ENCODE measurements around the gene SERPINB3. TPM values are rescaled to one million over a fixed set of nuclear protein-coding genes. Genes with fewer than 3 reads are reported as not detected.
A peak's percentile ranks its signal among the peaks of the same experiment; 100 is the strongest.
"Not testable (repeated sequence)": the region's sequence is repeated elsewhere in the genome, so short reads cannot be mapped to it uniquely, and the experiment has no call there.

SERPINB3 gene
- polyA plus RNA-seq, 1 donor (not counting 4 experiments of a cell fraction or from before 2014, with no cell fraction given): 12.7 TPM

GRCh38 chr18:63664571-63664970 is 2.9 kb upstream of the SERPINB3 start:
- Histone ChIP-seq H3K4me3 (ENCODE audit: control insufficient read depth in 2 of 3, extremely low read depth in 1 of 3, insufficient read depth in 2 of 3, low read depth in 1 of 3, low read length in 3 of 3) (no peak overlapping the region), H3K27ac (ENCODE audit: control insufficient read depth, insufficient read depth, low read length) (no peak overlapping the region), H3K9ac (ENCODE audit: control insufficient read depth, extremely low read depth, insufficient read depth, low read length) (no peak overlapping the region), H3K79me2 (ENCODE audit: control insufficient read depth, insufficient read depth, low read length) (no peaks in the 10 kb centered on the region), H2AFZ (ENCODE audit: control insufficient read depth, low read length) (peak overlapping the region; percentile 23), H3K9me3 (ENCODE audit: control insufficient read depth, low read depth, low read length) (no peaks in the 10 kb centered on the region), H3K27me3 (ENCODE audit: control insufficient read depth, extremely low read depth, insufficient read depth, low read length) (no peaks in the 10 kb centered on the region), H3K4me2 (ENCODE audit: control insufficient read depth, extremely low read depth, insufficient read depth, low read depth, low read length) (peak overlapping the region; percentile 62), H3K9me1 (ENCODE audit: control insufficient read depth, extremely low read depth, insufficient read depth, low read length) (no peaks in the 10 kb centered on the region), H4K20me1 (ENCODE audit: control insufficient read depth, extremely low read depth, insufficient read depth, low read length) (no peaks in the 10 kb centered on the region), H3K36me3 (ENCODE audit: control insufficient read depth in 2 of 2, extremely low read depth in 1 of 2, insufficient read depth in 2 of 2, low read length in 2 of 2) (no peaks in the 10 kb centered on the region), H3K4me1 (ENCODE audit: control insufficient read depth, extremely low read depth, insufficient read depth, low read length) (peaks cover 16% of the 10 kb centered on the region)
- dilution Hi-C loops (cut with MboI; ENCODE audit: extremely low pct_ligation_motif_present, low sequenced_read_pairs): no loop called here
- no peak for TF ChIP-seq EZH2 (IDR thresholded peaks at IDR 0.05; ENCODE audit: low read length)
- TF ChIP-seq CTCF (optimal IDR thresholded peaks at IDR 0.05 in 1 of 3, IDR thresholded peaks at IDR 0.05 in 1 of 3, conservative IDR thresholded peaks at IDR 0.05 in 1 of 3; ENCODE audit: extremely low read depth in 1 of 3, insufficient read depth in 2 of 3, low read length in 3 of 3): no peak
- FAIRE-seq (peak; percentile 73), DNase-seq (ENCODE audit: low read depth, low spot score) (peak; percentile 55)

- H4K20me1 ChIP-seq (ENCODE audit: control insufficient read depth, extremely low read depth, insufficient read depth, low read length); H3K4me2 ChIP-seq (ENCODE audit: control insufficient read depth, extremely low read depth, insufficient read depth, low read depth, low read length); dilution Hi-C loops (cut with MboI; ENCODE audit: extremely low pct_ligation_motif_present, low sequenced_read_pairs); H3K9me3 ChIP-seq (ENCODE audit: control insufficient read depth, low read depth, low read length); H3K36me3 ChIP-seq (ENCODE audit: control insufficient read depth in 2 of 2, extremely low read depth in 1 of 2, insufficient read depth in 2 of 2, low read length in 2 of 2); H3K79me2 ChIP-seq (ENCODE audit: control insufficient read depth, insufficient read depth, low read length); H3K27me3 ChIP-seq (ENCODE audit: control insufficient read depth, extremely low read depth, insufficient read depth, low read length); H2AFZ ChIP-seq (ENCODE audit: control insufficient read depth, low read length); DNase-seq (ENCODE audit: low read depth, low spot score); H3K9ac ChIP-seq (ENCODE audit: control insufficient read depth, extremely low read depth, insufficient read depth, low read length); H3K4me3 ChIP-seq (ENCODE audit: control insufficient read depth in 2 of 3, extremely low read depth in 1 of 3, insufficient read depth in 2 of 3, low read depth in 1 of 3, low read length in 3 of 3); H3K27ac ChIP-seq (ENCODE audit: control insufficient read depth, insufficient read depth, low read length); H3K9me1 ChIP-seq (ENCODE audit: control insufficient read depth, extremely low read depth, insufficient read depth, low read length): not testable (repeated sequence)
- H3K4me1 ChIP-seq (ENCODE audit: control insufficient read depth, extremely low read depth, insufficient read depth, low read length): peaks cover 11% of the 10 kb centered on the region
- peak; percentile 94 for FAIRE-seq
Observed at GRCh38 chr18:63658920-63659319, 2.8 kb downstream of the SERPINB3 start.

- H3K9ac ChIP-seq (ENCODE audit: control insufficient read depth, extremely low read depth, insufficient read depth, low read length); H2AFZ ChIP-seq (ENCODE audit: control insufficient read depth, low read length); H3K27ac ChIP-seq (ENCODE audit: control insufficient read depth, insufficient read depth, low read length); H3K9me3 ChIP-seq (ENCODE audit: control insufficient read depth, low read depth, low read length); H3K27me3 ChIP-seq (ENCODE audit: control insufficient read depth, extremely low read depth, insufficient read depth, low read length); FAIRE-seq; DNase-seq (ENCODE audit: low read depth, low spot score); H3K4me1 ChIP-seq (ENCODE audit: control insufficient read depth, extremely low read depth, insufficient read depth, low read length); H4K20me1 ChIP-seq (ENCODE audit: control insufficient read depth, extremely low read depth, insufficient read depth, low read length); H3K4me2 ChIP-seq (ENCODE audit: control insufficient read depth, extremely low read depth, insufficient read depth, low read depth, low read length); H3K79me2 ChIP-seq (ENCODE audit: control insufficient read depth, insufficient read depth, low read length); dilution Hi-C loops (cut with MboI; ENCODE audit: extremely low pct_ligation_motif_present, low sequenced_read_pairs); H3K36me3 ChIP-seq (ENCODE audit: control insufficient read depth in 2 of 2, extremely low read depth in 1 of 2, insufficient read depth in 2 of 2, low read length in 2 of 2); H3K4me3 ChIP-seq (ENCODE audit: control insufficient read depth in 2 of 3, extremely low read depth in 1 of 3, insufficient read depth in 2 of 3, low read depth in 1 of 3, low read length in 3 of 3); H3K9me1 ChIP-seq (ENCODE audit: control insufficient read depth, extremely low read depth, insufficient read depth, low read length): not testable (repeated sequence)
Observed at GRCh38 chr18:63650271-63650670, 11.4 kb downstream of the SERPINB3 start.

Data from keratinocyte (primary cell).